GM19324 (cell line): ENCODE results near the gene MRPL10.

Experiments used
- ATAC-seq: cut with Tn5 transposase; IDR thresholded peaks from one replicate; pipeline ENCODE4 v1.9.1; 2021; ENCODE audit warnings: mild to moderate bottlenecking, moderate library complexity; ENCODE audit not compliant: unreplicated experiment, low FRiP score

MRPL10 gene

DNA sequence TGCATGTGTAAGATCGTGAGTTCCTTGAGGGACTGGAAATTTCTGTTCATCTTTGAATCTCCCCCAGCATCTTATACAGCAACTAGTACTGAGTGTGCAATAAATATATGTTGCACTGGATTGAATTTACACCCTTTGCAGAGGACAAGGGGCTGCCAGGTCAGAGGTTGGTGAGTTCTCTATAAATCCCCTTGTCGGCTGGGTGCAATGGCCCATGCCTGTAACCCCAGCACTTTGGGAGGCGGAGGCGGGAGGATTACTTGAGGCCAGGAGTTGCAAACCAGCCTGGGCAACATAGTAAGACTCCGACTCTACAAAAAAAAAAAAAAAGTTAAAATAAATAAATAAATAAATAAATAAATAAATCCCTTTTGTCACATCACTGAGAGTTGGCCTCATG lies 29.0 kb upstream of the MRPL10 start:
- ATAC-seq: no peak

DNA sequence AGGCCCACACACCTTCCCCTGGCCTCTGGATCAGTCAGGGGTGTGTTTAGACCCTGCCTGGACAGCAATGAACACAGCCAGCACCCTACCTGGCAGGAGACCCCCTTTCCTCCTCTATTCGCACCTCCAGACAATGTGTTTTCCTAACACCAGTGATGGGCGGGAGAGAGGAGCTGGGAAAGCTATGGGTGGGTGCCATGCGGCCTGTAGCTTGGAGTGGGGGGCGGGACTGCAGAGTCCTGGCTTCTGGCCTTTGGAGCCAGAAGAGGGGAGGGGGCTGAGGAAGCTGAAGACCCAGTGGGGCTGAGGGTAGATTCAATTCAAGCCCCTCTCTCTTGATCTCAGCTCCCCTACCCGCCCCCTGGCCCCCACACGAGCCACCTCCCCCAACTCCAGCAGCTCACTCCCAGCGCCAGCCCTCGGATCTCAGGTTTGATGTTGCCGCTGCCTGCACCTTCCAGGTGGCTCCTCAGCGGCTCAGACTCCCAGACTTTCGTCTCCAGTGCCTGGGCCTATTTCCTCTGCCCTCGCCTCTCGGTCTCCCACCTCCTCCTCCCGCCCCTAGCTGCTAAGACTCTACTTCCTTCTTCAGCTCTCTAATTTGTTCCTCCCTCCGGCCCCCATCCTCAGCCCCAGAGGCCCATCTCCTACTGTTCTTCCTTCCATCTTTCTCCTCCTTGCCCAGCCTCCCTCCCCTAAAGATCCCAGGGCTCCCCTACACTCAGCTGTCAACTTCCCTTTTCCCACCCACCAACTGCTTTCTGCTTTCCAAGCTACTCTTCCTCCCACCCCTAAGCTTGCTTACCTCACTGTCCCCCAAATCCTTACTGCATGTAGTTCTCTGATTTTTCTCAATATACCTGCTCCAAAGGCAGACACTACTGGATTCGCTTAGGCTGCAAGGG lies 26.5 kb upstream of the MRPL10 start:
- ATAC-seq: no peak

DNA sequence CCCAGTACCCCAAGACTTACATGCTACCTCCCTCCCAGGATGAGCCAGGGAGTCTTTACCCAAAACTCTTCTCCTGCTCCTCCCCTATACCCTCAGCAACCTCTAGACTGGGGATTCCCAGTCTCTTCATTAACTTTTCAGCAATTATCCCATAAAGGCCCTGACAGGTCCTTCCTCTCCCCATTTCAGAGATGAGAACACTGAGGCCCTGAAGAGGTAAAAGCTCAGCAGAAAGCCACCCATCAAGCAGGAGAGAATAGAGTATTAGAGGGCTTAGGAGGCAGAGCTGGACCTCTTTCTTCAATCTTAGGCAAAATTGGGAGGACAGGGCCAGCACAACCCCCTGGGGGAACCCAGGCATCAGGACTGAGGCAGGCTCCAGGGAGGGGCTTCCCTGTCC lies 25.5 kb upstream of the MRPL10 start:
- no peak for ATAC-seq

DNA sequence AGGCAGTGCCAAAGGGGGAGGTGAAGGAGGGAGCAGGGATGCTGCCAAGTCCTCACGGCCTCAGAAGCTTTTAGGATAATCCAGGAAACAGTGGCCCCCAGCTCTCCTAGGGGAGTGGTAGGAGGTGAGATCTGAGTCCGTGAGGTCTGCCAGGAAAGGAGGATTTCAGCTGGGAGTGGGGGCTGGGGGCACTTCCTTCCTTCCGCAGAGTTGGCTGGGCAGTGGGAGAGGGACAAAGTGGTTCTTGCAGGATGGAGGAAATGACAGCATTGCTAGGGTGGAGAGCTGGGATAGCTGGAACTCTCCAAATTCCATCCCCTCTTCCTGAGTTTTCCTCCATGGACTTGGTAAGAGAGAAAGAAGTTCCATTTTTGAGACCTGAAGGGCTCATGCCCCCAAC lies 24.4 kb upstream of the MRPL10 start:
- ATAC-seq: no peak

DNA sequence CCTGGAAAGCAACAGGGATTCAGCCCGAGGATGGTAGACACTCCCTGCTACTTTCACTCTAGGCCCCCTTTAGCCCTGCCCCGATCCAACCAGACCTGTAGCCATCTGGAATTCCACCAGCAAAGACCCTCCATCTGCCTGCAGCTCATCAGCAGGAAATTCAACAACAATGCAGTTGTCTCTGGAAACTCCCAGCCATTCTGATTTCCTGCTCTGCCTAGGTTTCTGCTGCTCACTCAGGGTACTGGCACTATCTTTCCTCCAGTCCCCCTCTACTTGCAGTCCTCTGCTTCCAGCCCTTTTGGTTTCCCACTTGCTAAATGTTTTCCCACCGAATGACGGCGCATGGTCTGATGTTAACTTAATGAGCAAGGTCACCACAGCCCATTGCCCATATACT lies 22.3 kb upstream of the MRPL10 start:
- no peak for ATAC-seq

DNA sequence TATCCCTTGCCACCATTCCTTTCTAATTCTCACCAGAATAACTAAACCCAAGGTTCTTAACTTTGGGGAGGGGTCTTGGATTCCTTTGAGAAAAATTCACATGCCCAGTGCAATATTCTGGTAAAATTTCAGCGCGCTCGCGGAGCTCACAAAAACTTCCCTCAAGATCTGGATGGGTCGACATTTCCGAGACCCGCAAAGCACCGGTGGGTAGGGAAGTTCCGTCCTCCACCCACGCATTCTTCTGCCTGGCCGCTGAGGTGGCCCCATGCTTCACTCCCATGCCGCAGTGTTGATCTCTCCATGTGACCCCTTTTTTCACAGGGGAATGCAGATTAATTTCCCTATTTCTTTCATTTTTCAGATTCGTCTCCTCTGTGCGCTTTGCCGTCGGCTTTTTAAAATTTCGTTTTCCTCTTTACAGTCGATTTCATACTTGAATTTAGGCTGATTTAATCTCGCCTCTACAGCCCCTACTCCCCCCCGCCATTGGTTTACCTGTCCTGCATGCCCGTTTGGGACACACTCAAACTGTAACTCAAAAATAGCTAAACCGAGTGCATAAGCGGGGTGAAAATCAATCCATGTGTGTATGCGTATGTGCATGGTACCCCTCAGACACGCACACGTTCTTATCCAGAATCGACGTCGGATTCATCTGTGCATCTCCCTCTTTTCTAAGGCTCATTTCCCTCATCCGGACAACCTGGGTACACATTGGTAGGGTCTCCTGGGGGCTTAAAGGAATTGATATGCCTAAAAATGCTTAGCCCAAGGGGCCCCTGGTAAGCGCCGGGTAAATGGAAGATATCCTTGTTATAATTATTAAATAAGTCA lies 21.0 kb upstream of the MRPL10 start:
- no peak for ATAC-seq

DNA sequence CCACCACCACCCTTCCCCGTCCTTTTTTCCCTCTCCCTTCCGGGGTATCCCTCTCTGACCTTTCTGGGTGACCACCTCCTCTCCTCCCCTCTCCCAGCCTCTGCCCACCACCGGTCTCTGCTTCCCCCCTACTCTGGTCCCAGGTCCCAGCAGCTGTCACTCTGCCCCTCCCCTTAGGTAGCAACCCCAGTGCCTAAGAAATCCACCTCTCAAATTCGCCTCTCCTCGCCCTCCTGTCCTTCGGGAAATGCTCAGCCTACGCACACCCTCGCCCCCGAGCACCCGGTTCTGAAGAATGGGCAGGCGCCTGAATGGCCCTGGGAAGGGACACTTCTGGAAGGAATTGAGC lies 20.4 kb upstream of the MRPL10 start:
- no peak for ATAC-seq

DNA sequence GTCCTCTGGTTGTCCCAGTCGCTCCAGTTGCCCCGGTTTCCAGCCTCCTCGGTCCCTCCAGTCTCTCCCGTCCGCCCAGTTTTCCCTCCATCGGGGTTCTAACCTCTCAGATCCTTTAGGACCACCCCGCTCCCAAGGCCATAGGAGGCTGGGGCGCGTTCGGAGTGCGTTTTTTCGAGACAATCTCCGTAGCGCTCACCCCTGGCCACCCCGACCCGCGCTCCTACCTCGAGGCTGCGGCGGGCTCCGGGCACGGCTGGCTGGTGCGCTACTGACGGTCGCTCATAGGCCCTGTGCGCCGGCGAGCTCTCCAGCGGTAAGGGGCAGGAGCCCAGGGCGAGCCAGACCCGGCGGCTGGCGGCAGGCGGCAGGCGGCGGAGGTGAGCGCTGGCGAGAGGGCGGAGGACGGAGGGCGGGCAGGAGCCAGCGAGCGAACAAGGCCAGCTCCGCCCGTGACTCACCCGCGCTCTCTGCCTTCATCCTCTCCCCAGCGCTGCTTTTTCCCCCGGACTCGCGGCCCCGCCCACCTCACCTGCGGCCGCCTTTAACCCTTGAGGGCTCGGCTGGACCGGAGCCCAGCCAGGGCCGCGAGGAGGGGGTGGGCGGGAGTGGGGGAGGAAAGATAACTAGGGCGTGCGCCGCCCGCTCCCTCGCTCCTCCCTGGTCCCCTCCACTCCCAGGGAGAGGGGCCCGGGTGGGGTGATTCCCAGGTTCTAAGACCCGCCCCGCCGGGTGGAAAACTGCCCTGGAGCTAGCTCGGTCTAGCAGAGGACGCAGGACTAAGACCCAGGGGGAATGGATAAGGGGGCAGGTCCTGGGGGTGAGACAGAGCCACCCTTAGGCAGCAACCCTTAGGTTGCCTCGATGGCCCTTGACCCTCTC lies 19.6 kb upstream of the MRPL10 start, which contains the start of gene SP6:
TSS of gene SP6 (minus strand) at position 472 of the 882 bp plus-strand sequence. CDS start 2,734 bp downstream, outside the sequence.
- ATAC-seq: no peak

DNA sequence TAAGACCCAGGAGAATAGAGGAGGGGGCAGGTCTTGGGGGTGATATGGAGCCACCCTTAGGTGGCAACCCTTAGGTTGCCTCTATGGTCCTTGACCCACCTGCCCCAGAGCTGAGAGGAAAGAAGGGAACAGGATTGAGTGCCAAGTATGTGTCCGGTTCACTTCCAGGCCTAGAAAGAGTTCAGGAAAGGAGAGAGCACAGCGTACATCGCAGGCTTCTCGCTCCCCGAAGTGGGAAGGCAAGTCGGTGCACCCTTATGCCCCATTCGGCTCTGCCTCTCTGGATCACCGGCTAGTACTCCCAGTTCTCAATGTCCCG lies 19.0 kb upstream of the MRPL10 start:
- no peak for ATAC-seq

DNA sequence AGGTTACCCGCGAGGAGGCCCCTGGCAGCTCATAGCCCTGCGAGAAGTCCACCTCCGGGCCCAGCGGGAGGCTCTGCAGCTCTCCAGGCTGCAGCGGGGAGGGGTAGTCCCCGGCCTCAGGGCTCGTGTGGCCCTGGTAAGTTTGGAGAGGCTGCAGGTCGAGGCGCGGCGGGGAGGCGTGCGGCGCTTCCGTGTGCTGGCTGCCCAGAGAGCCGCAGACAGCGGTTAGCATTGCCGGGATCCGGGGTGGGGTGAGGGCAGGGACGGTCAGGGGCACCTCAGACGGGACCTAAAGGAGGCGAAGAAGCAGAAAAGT lies 16.8 kb upstream of the MRPL10 start:
- ATAC-seq: no peak

DNA sequence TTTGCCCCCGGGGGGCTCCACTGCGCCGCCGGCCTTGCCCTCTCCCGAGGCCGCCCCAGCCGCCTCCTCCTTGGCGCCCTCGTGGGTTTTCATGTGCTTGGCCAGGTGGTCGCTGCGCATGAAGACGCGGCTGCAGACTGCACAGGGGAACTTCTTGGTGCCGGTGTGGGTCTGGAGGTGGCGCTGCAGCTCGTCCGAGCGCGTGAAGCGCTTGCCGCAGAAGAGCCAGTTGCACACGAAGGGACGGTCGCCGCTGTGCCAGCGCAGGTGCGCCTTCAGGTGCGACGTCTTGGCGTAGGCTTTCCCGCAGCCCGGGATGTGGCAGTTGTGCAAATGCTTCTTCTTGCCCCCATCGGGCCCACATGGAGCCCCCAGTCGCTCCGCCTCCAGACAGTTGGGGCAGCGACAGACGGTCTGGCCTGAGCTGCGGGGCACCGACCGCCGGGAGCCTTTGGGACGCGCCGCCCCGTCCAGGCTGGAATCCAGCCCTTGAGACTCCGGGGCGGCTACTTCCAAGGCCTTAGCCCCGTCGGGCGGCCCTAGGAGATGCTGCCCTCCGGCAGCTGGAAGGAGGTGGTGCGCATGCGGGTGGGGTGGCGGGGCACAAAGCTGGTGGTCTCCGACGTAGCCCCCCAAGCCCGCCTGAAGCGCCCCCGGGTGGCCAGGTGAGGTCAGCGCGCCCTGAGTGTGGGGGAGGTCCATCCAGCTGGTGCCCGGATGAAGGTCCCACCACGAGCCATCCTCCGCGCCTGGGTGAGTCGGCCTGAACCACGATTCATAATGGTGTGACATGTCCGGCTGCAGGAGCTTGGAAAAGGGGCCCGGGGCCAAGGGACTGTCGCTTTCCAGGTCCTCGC lies 16.2 kb upstream of the MRPL10 start:
- ATAC-seq: no peak

DNA sequence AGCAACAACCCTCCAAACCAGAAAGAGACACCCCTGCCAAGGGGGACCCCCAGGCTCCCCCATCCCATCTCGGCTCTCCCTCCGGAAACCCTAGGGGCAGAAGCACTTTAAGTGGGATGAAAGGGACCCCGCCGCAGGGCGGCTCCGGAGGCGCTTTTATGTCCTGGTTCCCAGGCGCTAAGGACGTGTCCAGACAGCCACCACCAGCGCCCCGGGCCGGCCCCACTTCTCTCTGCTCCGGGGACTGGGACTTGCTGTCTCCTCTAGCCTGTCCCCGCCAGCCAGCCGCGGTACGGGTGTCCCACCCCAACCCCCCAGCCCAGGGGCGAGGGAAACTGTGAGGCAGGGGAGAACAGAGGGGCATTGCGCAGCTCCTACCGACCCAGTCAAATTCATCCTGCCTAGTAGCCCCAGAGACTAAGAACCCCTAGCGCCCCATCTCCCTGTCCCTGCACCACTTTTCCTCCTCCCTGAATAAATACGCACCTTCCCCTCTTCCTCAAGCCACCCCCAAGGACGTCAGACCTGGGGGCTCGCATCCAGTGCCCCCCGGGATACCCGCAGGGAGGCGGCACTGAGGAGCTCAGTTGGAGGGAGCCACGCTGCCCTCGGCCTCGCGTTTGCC lies 15.5 kb upstream of the MRPL10 start:
- no peak for ATAC-seq

DNA sequence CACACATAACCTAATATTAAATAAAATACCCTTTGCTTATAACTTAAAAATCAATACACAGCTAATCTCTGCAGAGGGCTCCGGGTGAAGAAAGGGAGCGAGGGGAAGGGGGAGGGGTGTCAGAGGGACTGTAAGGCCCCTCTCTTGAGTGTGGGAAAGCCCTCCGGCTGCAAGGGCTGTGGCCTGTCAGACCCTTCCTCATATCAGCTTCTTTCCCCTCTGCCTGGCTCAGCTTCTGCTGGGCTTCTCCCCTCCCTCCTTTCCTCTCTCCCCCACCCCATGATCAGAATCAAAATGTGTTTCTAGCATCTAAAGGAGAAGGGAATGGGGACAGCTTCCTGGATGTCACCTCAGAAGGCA lies 14.4 kb upstream of the MRPL10 start:
- ATAC-seq: no peak

DNA sequence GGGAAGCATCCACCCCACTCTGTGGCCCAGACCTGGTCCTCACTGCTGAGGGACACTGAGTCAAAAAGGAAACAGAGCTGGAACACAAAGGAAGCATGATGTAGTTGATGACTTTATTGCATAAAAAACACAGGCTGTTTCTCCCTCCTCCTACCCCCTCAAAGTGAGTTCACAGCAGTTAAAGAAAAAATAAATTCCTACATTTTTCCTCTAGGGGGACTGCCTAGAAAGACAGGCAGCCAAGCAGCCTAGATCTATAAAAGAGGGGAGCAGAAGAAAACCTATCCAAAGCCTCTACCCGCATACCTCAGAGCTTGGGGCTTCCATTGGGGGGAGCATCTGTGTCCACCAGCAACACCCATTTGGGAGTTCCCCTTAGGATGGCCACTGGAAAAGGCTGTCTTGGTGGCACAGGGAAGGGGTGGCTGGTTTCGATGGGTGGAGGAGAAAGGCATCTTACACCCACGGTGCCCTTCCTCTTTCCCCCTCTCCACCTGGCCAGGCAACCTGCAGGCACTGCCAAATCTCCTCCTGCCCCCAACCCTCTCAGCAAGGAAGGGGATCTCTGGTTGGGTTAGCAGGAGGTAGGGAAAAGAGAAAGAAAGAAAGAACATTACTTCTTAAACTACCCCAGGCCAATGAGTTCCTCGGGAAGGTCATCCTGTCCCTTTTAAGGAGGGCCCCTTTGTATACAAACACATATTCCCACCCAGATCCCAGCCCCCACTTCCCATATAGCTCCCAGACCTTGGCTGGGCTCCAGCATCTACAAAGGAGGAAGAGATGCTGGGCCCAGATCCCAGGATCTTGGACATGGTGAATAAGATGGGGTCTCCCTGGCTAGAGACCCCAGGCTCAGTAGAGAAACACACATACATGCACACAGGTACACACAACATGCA lies 13.7 kb upstream of the MRPL10 start:
- no peak for ATAC-seq

DNA sequence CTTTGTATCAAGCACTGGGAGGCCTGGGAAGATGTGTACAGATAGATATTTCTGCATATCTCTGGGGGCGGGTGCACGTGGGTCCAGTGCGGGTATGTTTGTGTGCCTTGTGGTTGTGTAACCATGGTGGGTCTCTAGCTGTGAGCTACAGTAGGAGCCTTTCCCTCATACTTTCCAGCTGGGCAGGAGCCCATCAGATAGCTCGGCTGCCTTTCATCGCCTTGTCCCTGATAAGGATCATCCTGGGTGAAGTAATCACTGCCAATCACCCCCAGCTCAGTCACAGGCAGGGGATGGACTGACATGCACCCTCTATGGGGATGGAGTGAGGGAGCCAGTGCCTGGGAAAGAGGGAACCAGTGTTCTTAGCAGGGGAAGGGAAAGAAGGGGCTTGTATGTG lies 12.9 kb upstream of the MRPL10 start:
- no peak for ATAC-seq

DNA sequence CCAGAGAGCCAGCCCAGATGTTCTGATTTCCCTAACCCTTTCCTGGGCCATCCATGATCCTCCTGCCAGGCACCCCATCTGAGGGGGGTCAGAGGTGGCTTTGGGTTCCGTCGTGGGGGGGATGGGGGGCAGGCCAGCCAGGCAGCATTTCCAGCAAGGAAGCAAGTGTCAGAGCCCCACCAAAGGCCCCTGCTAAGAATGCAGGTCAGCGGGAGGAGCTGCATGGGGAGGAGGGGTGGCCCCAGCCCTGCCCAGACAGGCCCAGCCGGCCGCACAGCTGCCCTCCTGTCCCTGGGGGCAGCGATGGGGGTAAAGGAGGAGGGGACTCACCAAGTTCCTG lies 12.0 kb upstream of the MRPL10 start:
- ATAC-seq: no peak

DNA sequence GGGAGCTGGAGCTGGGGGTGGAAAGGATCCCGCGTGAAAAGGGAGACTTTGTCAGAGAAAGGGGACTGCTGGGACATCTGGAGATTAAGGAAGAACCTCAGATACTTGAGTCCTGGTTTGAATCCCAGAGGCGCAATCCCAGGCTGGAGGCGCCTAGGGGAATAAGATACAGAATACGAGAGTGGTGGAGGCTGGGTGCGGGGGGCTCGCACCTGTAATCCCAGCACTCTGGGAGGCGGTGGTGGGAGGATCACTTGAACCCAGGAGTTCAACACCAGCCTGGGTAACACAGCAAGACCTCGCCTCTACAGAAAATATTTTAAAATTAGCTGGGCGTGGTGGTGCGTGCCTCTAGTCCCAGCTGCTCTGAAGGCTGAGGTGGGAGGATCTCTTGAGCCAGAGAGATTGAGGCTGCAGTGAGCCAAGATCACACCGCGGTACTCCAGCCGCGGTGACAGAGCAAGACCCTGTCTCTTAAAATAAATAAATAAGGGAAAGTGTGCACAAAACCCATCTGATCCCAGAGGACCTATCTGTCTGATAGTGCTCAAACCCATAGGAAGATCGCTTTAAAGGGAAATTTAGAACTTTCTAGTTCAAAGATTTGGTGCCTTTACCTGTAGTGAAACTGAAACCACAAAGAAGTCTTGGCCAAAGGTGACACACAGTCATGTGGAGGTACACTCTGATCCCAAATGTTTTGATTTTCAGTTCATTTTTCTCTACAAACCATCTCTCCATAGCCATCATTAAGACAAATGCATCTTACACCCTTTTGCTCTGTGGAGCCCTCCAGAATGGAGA lies 10.3 kb upstream of the MRPL10 start:
- ATAC-seq: no peak
